ENCODE results near the gene GTF2F1.
"Not testable (repeated sequence)": the region's sequence is repeated elsewhere in the genome, so short reads cannot be mapped to it uniquely, and the experiment has no call there.

- not testable (repeated sequence) for TF ChIP-seq CTCF (IDR thresholded peaks at IDR 0.05; ENCODE audit: low read length); EZH2 (IDR thresholded peaks at IDR 0.05; ENCODE audit: borderline replicate concordance, low read length)
Measured at GRCh38 chr19:6360857-6361216, 32.1 kb downstream of the GTF2F1 start.

Data from OCI-LY1 (cell line).